PFSK-1 (cell line): ENCODE data around the gene DPYSL3.

Experiments
- FOXP2 ChIP-seq: optimal IDR thresholded peaks from 2 replicates; pipeline ENCODE3; 2011; ENCODE audit warnings: borderline replicate concordance, control low read depth, inconsistent platforms; ENCODE audit not compliant: insufficient read depth; ENCODE audit errors: extremely low read length, extremely low read depth
- POLR2AphosphoS5 ChIP-seq: IDR thresholded peaks from 2 replicates; pipeline ENCODE4 v1.6.1; 2012; ENCODE audit warnings: low read depth, mild to moderate bottlenecking, control low read depth, low read length, moderate library complexity
- SIN3A ChIP-seq: IDR thresholded peaks from 2 replicates; pipeline ENCODE4 v1.6.1; 2012; ENCODE audit warnings: mild to moderate bottlenecking, low read length, moderate library complexity, borderline replicate concordance; ENCODE audit not compliant: insufficient read depth
- TAF1 ChIP-seq: IDR thresholded peaks from 2 replicates; pipeline ENCODE4 v1.6.1; 2012; ENCODE audit warnings: low read length, control low read depth, borderline replicate concordance; ENCODE audit not compliant: insufficient read depth
- TF ChIP-seq, protein P1 (sequence below), 2 experiments: IDR thresholded peaks; 2 replicates each; pipeline versions ENCODE4 v1.6.1 to v1.8.0; 2011 to 2012; ENCODE audit warnings: low read depth in 2 of 2, low read length in 2 of 2, control low read depth in 1 of 2, inconsistent platforms in 1 of 2, mild to moderate bottlenecking in 1 of 2, moderate library complexity in 1 of 2; ENCODE audit not compliant: insufficient read depth in 1 of 2

DPYSL3 gene

GRCh38 chr5:147388184-147389108, 121.4 kb downstream of the DPYSL3 start:
- TF ChIP-seq POLR2AphosphoS5 (no peak), SIN3A (no peak), FOXP2 (no peak)

GRCh38 chr5:147387109-147387508, 122.8 kb downstream of the DPYSL3 start:
- TF ChIP-seq TAF1 = no peak
- TF ChIP-seq, protein P1, sequence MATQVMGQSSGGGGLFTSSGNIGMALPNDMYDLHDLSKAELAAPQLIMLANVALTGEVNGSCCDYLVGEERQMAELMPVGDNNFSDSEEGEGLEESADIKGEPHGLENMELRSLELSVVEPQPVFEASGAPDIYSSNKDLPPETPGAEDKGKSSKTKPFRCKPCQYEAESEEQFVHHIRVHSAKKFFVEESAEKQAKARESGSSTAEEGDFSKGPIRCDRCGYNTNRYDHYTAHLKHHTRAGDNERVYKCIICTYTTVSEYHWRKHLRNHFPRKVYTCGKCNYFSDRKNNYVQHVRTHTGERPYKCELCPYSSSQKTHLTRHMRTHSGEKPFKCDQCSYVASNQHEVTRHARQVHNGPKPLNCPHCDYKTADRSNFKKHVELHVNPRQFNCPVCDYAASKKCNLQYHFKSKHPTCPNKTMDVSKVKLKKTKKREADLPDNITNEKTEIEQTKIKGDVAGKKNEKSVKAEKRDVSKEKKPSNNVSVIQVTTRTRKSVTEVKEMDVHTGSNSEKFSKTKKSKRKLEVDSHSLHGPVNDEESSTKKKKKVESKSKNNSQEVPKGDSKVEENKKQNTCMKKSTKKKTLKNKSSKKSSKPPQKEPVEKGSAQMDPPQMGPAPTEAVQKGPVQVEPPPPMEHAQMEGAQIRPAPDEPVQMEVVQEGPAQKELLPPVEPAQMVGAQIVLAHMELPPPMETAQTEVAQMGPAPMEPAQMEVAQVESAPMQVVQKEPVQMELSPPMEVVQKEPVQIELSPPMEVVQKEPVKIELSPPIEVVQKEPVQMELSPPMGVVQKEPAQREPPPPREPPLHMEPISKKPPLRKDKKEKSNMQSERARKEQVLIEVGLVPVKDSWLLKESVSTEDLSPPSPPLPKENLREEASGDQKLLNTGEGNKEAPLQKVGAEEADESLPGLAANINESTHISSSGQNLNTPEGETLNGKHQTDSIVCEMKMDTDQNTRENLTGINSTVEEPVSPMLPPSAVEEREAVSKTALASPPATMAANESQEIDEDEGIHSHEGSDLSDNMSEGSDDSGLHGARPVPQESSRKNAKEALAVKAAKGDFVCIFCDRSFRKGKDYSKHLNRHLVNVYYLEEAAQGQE (IDR thresholded peaks at IDR 0.05; ENCODE audit: insufficient read depth in 1 of 2, low read depth in 2 of 2, low read length in 2 of 2) = no peak
- no peak for TF ChIP-seq SIN3A
- no peak for TF ChIP-seq FOXP2
- no peak for TF ChIP-seq POLR2AphosphoS5

GRCh38 chr5:147384346-147385193, 125.3 kb downstream of the DPYSL3 start:
- TF ChIP-seq SIN3A (no peak), FOXP2 (no peak), TAF1 (no peak), POLR2AphosphoS5 (no peak)
- TF ChIP-seq, protein P1 (IDR thresholded peaks at IDR 0.05; ENCODE audit: insufficient read depth in 1 of 2, low read depth in 2 of 2, low read length in 2 of 2) = no peak

DNA sequence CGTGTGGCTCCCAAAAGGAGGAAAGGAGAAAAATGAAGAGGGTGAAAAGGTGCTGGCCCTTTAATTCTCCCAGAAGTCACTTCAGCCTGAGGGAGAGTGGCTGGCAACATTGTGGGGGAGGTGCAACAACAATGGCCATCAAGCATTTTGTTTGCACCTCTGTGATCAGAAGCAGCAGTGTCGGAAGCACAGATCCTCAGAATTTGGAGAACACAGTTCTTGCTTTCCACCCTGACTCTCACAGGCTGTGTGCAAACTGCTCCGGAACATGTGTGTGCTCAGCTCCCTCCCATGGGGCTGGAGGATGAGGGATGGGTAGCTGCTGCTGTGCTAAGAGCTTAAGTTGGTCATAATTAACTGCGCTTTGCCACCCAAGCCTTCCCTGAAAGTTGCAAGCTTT, 127.1 kb downstream of the DPYSL3 start:
- TF ChIP-seq, protein P1 (IDR thresholded peaks at IDR 0.05; ENCODE audit: insufficient read depth in 1 of 2, low read depth in 2 of 2, low read length in 2 of 2) = no peak
- no peak for TF ChIP-seq POLR2AphosphoS5
- no peak for TF ChIP-seq TAF1
- TF ChIP-seq FOXP2 = no peak
- TF ChIP-seq SIN3A = no peak

DNA sequence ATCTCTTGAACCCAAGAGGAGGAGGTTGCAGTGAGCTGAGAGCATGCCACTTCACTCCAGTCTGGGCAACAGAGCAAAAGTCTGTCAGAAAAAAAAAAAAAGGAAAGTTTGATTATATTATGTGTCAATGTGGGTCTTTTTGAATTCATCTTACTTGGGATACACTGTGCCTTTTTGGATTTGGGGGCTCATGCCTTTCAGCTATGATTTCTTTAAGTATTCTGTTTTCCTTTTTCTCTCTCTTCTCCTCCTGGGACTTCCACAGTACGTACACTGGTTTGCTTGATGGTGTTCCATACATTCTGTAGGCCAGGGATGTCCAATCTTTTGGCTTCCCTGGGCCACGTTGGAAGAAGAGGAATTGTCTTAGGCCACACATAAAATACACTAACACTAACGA, 128.3 kb downstream of the DPYSL3 start:
- TF ChIP-seq, protein P1 (IDR thresholded peaks at IDR 0.05; ENCODE audit: insufficient read depth in 1 of 2, low read depth in 2 of 2, low read length in 2 of 2) = no peak
- TF ChIP-seq FOXP2 = no peak
- TF ChIP-seq POLR2AphosphoS5 = no peak
- no peak for TF ChIP-seq TAF1
- no peak for TF ChIP-seq SIN3A
